GM23338 (cell line): ENCODE measurements around the gene FAM83F. TPM values are rescaled to one million over a fixed set of nuclear protein-coding genes. Genes with fewer than 3 reads are reported as not detected.

Source experiments
- ATAC-seq: fragments of 200-7000 bp; cut with Tn5 transposase; 3 replicates; pipeline ENCODE4 v1.9.1; 2020
- DNase-seq: peaks from one replicate; pipeline ENCODE4 v3.0.0-alpha.2; 2015; ENCODE audit warnings: low spot score
- H2AFZ ChIP-seq: fragments of 200-600 bp; sonication (generic); 2 replicates; pipeline ENCODE4 v1.8.0; 2016; ENCODE audit warnings: antibody characterized with exemption, mild to moderate bottlenecking, moderate library complexity
- H3F3A ChIP-seq: fragments of 200-600 bp; sonication (generic); replicated peaks from 2 replicates; pipeline ENCODE4 v1.8.0; 2017; ENCODE audit warnings: antibody characterized with exemption, mixed run types, low read depth
- H3K27ac ChIP-seq: fragments of 200-600 bp; sonication (generic); 2 replicates; pipeline ENCODE4 v1.6.1; 2016; ENCODE audit warnings: low read depth
- H3K27me3 ChIP-seq: fragments of 200-600 bp; sonication (generic); 2 replicates; pipeline ENCODE4 v1.8.0; 2016; ENCODE audit warnings: mild to moderate bottlenecking, mixed run types, moderate library complexity; ENCODE audit not compliant: insufficient read depth
- H3K36me3 ChIP-seq: fragments of 200-600 bp; sonication (generic); 2 replicates; pipeline ENCODE4 v1.8.0; 2016; ENCODE audit warnings: mild to moderate bottlenecking; ENCODE audit not compliant: insufficient read depth
- H3K4me1 ChIP-seq: fragments of 200-600 bp; sonication (generic); 2 replicates; pipeline ENCODE4 v1.8.0; 2016; ENCODE audit warnings: mild to moderate bottlenecking, moderate library complexity; ENCODE audit not compliant: insufficient read depth
- H3K4me2 ChIP-seq: fragments of 200-600 bp; sonication (generic); 2 replicates; pipeline ENCODE4 v1.7.1; 2017; ENCODE audit warnings: mixed run types
- H3K4me3 ChIP-seq: fragments of 200-600 bp; sonication (generic); 2 replicates; pipeline ENCODE4 v1.6.1; 2016; ENCODE audit warnings: mixed run types
- H3K79me2 ChIP-seq: fragments of 200-600 bp; sonication (generic); replicated peaks from 2 replicates; pipeline ENCODE4 v1.8.0; 2017; ENCODE audit warnings: mild to moderate bottlenecking; ENCODE audit not compliant: insufficient read depth
- H3K9me2 ChIP-seq: fragments of 200-600 bp; sonication (generic); 2 replicates; pipeline ENCODE4 v1.8.0; 2017; ENCODE audit not compliant: insufficient read depth
- H4K20me1 ChIP-seq: fragments of 200-600 bp; sonication (generic); replicated peaks from 2 replicates; pipeline ENCODE4 v1.8.0; 2017; ENCODE audit warnings: mild to moderate bottlenecking; ENCODE audit not compliant: insufficient read depth
- H3K27ac Mint-ChIP-seq: 2 replicates; pipeline ENCODE4 v1.8.0; 2020; ENCODE audit warnings: inconsistent platforms, mild to moderate bottlenecking, moderate library complexity, mixed read lengths
- H3K27me3 Mint-ChIP-seq: 3 replicates; pipeline ENCODE4 v1.8.0; 2022; ENCODE audit warnings: low read depth, mild to moderate bottlenecking, moderate library complexity, mixed read lengths, inconsistent platforms; ENCODE audit not compliant: insufficient read depth, poor library complexity
- H3K36me3 Mint-ChIP-seq: 3 replicates; pipeline ENCODE4 v1.8.0; 2021; ENCODE audit warnings: low read depth, mild to moderate bottlenecking, inconsistent platforms, moderate library complexity, mixed read lengths
- H3K4me1 Mint-ChIP-seq: 3 replicates; pipeline ENCODE4 v1.8.0; 2020; ENCODE audit warnings: mild to moderate bottlenecking, inconsistent platforms, mixed read lengths
- H3K4me3 Mint-ChIP-seq: 3 replicates; pipeline ENCODE4 v1.8.0; 2021; ENCODE audit warnings: moderate library complexity, mild to moderate bottlenecking, inconsistent platforms, mixed read lengths
- H3K9me3 Mint-ChIP-seq: 3 replicates; pipeline ENCODE4 v1.8.0; 2020; ENCODE audit warnings: moderate library complexity, mild to moderate bottlenecking, inconsistent platforms, mixed read lengths
- CREB1 ChIP-seq: fragments of 250-450 bp; sonication (Bioruptor Pico); IDR thresholded peaks from 2 replicates; pipeline ENCODE4 v1.5.0; 2020; ENCODE audit warnings: low read depth, mild to moderate bottlenecking, moderate library complexity
- EZH2 ChIP-seq: fragments of 200-600 bp; sonication (generic); IDR thresholded peaks from one replicate; pipeline ENCODE4 v1.8.0; 2017; ENCODE audit warnings: antibody characterized with exemption, mild to moderate bottlenecking, low read depth; ENCODE audit not compliant: unreplicated experiment
- EZH2phosphoT487 ChIP-seq: fragments of 200-600 bp; sonication (generic); IDR thresholded peaks from one replicate; pipeline ENCODE4 v1.8.1; 2018; ENCODE audit warnings: antibody characterized with exemption; ENCODE audit not compliant: unreplicated experiment
- JUNB ChIP-seq: IDR thresholded peaks from one replicate; pipeline ENCODE4 v1.6.1; 2016; ENCODE audit warnings: antibody characterized with exemption; ENCODE audit not compliant: unreplicated experiment
- NANOG ChIP-seq: IDR thresholded peaks from 2 replicates; pipeline ENCODE4 v1.6.1; 2016; ENCODE audit warnings: antibody characterized with exemption, borderline replicate concordance
- POLR2AphosphoS5 ChIP-seq: IDR thresholded peaks from 2 replicates; pipeline ENCODE4 v1.6.1; 2016; ENCODE audit warnings: antibody characterized with exemption, low read depth
- STAT1 ChIP-seq: IDR thresholded peaks from one replicate; pipeline ENCODE4 v1.6.1; 2016; ENCODE audit warnings: antibody characterized with exemption; ENCODE audit not compliant: unreplicated experiment
- ZNF331 ChIP-seq: fragments of 250-450 bp; sonication (Bioruptor Pico); IDR thresholded peaks from 2 replicates; pipeline ENCODE4 v1.5.0; 2020; ENCODE audit warnings: low read depth, mild to moderate bottlenecking, moderate library complexity
- polyA plus RNA-seq: library from polyadenylated mRNA; unstranded; fragments of >200 nt; fragmentation: Nextera tagmentation; extraction: Ambion mirVana; gene quantifications from 2 replicates; pipeline ENCODE4 v1.2.1, GENCODE V29; 2016
- total RNA-seq: library from RNA; depleted of rRNA; stranded (reverse); fragments of >200 nt; shearing (Covaris generic); gene quantifications from 2 replicates; pipeline ENCODE4 v1.2.3, GENCODE V29; 2014
- TF ChIP-seq, protein P1 (sequence below): fragments of 250-450 bp; sonication (Bioruptor Pico); IDR thresholded peaks from 2 replicates; pipeline ENCODE4 v1.5.0; 2020; ENCODE audit warnings: mild to moderate bottlenecking, moderate library complexity
- TF ChIP-seq, protein P2 (sequence below): IDR thresholded peaks from 2 replicates; pipeline ENCODE4 v1.6.1; 2016; ENCODE audit warnings: antibody characterized with exemption
- TF ChIP-seq, protein P3 (sequence below): IDR thresholded peaks from one replicate; pipeline ENCODE4 v1.6.1; 2018; ENCODE audit warnings: antibody characterized with exemption; ENCODE audit not compliant: unreplicated experiment

FAM83F gene
- total and polyA plus RNA-seq, 2 experiments from 2014 or later: 3.7 to 15.9 TPM

DNA sequence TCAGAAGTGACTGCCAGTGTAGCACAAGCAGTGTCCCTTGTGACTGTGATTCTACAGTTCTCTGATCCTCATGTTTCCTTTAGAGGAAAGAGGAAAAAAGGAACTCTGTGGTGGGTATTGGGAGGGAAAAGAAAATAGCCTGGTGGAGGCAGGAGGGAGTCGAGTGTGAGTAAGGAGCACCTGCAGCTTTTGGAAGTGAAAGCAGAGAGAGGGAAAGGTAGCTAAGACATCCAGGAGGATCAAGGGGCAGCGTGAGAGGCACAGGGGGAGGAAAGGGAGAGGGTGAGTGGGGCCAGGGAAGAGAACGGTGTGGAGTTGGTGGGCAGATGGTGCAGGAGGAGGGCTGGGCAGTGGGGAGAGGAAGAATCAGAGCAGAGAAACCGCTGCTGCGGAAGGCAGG lies 22.1 kb upstream of the FAM83F start:
- DNase-seq (no peak), ATAC-seq (no peak; the same call in 2 of the 3 replicates)
- H3K36me3 Mint-ChIP-seq: no peaks in the 10 kb centered on the region

DNA sequence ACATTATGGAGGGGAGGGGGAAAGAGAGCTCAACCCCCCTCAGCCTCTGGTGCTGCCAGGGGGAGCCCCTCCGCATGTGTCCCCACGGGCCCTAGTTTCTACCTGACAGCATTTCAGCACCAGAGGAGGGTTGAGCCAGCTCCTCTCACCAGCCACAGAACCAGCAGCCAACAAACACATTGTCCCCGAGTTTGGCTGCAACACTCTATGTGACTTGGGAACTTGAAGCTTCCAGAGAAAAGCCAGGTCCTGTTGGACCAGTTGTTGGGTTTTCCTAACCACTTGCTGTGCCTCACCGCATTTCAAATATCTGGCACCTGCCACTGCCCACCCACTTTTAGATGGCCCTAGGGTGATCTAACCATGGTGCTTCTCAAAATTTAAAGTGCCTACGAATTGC lies 21.1 kb upstream of the FAM83F start:
- Histone ChIP-seq H3K27ac (no peak overlapping the region), H2AFZ (peak overlapping the region; percentile 38; the same call in 1 of the 2 replicates), H3K4me2 (no peak overlapping the region), H3K36me3 (no peaks in the 10 kb centered on the region), H3K27me3 (no peaks in the 10 kb centered on the region), H3F3A (no peaks in the 10 kb centered on the region), H3K4me1 (peaks cover 2% of the 10 kb centered on the region; the same call in 1 of the 2 replicates), H4K20me1 (no peaks in the 10 kb centered on the region), H3K4me3 (no peak overlapping the region), H3K79me2 (no peaks in the 10 kb centered on the region), H3K9me2 (no peaks in the 10 kb centered on the region)
- H3K4me1 Mint-ChIP-seq: peaks cover 22% of the 10 kb centered on the region
- DNase-seq (no peak), ATAC-seq (no peak)
- no peaks in the 10 kb centered on the region for H3K36me3 Mint-ChIP-seq
- H3K27ac Mint-ChIP-seq: no peak overlapping the region
- H3K4me3 Mint-ChIP-seq: no peak overlapping the region
- peaks cover 12% of the 10 kb centered on the region for H3K27me3 Mint-ChIP-seq
- H3K9me3 Mint-ChIP-seq: no peaks in the 10 kb centered on the region
- TF ChIP-seq STAT1: no peak
- TF ChIP-seq, protein P1, sequence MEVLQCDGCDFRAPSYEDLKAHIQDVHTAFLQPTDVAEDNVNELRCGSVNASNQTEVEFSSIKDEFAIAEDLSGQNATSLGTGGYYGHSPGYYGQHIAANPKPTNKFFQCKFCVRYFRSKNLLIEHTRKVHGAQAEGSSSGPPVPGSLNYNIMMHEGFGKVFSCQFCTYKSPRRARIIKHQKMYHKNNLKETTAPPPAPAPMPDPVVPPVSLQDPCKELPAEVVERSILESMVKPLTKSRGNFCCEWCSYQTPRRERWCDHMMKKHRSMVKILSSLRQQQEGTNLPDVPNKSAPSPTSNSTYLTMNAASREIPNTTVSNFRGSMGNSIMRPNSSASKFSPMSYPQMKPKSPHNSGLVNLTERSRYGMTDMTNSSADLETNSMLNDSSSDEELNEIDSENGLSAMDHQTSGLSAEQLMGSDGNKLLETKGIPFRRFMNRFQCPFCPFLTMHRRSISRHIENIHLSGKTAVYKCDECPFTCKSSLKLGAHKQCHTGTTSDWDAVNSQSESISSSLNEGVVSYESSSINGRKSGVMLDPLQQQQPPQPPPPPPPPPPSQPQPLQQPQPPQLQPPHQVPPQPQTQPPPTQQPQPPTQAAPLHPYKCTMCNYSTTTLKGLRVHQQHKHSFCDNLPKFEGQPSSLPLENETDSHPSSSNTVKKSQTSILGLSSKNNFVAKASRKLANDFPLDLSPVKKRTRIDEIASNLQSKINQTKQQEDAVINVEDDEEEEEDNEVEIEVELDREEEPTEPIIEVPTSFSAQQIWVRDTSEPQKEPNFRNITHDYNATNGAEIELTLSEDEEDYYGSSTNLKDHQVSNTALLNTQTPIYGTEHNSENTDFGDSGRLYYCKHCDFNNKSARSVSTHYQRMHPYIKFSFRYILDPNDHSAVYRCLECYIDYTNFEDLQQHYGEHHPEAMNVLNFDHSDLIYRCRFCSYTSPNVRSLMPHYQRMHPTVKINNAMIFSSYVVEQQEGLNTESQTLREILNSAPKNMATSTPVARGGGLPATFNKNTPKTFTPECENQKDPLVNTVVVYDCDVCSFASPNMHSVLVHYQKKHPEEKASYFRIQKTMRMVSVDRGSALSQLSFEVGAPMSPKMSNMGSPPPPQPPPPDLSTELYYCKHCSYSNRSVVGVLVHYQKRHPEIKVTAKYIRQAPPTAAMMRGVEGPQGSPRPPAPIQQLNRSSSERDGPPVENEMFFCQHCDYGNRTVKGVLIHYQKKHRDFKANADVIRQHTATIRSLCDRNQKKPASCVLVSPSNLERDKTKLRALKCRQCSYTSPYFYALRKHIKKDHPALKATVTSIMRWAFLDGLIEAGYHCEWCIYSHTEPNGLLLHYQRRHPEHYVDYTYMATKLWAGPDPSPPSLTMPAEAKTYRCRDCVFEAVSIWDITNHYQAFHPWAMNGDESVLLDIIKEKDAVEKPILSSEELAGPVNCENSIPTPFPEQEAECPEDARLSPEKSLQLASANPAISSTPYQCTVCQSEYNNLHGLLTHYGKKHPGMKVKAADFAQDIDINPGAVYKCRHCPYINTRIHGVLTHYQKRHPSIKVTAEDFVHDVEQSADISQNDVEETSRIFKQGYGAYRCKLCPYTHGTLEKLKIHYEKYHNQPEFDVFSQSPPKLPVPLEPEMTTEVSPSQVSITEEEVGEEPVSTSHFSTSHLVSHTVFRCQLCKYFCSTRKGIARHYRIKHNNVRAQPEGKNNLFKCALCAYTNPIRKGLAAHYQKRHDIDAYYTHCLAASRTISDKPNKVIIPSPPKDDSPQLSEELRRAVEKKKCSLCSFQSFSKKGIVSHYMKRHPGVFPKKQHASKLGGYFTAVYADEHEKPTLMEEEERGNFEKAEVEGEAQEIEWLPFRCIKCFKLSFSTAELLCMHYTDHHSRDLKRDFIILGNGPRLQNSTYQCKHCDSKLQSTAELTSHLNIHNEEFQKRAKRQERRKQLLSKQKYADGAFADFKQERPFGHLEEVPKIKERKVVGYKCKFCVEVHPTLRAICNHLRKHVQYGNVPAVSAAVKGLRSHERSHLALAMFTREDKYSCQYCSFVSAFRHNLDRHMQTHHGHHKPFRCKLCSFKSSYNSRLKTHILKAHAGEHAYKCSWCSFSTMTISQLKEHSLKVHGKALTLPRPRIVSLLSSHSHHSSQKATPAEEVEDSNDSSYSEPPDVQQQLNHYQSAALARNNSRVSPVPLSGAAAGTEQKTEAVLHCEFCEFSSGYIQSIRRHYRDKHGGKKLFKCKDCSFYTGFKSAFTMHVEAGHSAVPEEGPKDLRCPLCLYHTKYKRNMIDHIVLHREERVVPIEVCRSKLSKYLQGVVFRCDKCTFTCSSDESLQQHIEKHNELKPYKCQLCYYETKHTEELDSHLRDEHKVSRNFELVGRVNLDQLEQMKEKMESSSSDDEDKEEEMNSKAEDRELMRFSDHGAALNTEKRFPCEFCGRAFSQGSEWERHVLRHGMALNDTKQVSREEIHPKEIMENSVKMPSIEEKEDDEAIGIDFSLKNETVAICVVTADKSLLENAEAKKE (CRISPR knock-in tag): no peak
- TF ChIP-seq ZNF331 (CRISPR knock-in tag): no peak
- no peak for TF ChIP-seq JUNB
- TF ChIP-seq CREB1: no peak
- no peak for TF ChIP-seq EZH2phosphoT487
- TF ChIP-seq, protein P2, sequence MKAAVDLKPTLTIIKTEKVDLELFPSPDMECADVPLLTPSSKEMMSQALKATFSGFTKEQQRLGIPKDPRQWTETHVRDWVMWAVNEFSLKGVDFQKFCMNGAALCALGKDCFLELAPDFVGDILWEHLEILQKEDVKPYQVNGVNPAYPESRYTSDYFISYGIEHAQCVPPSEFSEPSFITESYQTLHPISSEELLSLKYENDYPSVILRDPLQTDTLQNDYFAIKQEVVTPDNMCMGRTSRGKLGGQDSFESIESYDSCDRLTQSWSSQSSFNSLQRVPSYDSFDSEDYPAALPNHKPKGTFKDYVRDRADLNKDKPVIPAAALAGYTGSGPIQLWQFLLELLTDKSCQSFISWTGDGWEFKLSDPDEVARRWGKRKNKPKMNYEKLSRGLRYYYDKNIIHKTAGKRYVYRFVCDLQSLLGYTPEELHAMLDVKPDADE: no peak

More for the DNA sequence above, 22.1 kb upstream of the FAM83F start:
- Mint-ChIP-seq H3K27me3 (peaks cover 12% of the 10 kb centered on the region), H3K4me3 (no peak overlapping the region), H3K9me3 (no peaks in the 10 kb centered on the region), H3K4me1 (peaks cover 26% of the 10 kb centered on the region), H3K27ac (no peak overlapping the region)
- H2AFZ ChIP-seq: peak overlapping the region; percentile 38; the same call in 1 of the 2 replicates
- no peaks in the 10 kb centered on the region for H3K27me3 ChIP-seq
- H3K79me2 ChIP-seq: no peaks in the 10 kb centered on the region
- H3F3A ChIP-seq: 0 out of 2 replicates have a peak, but pooled peaks cover under 1% of the 10 kb centered on the region
- TF ChIP-seq ZNF331 (CRISPR knock-in tag): no peak
- TF ChIP-seq, protein P3, sequence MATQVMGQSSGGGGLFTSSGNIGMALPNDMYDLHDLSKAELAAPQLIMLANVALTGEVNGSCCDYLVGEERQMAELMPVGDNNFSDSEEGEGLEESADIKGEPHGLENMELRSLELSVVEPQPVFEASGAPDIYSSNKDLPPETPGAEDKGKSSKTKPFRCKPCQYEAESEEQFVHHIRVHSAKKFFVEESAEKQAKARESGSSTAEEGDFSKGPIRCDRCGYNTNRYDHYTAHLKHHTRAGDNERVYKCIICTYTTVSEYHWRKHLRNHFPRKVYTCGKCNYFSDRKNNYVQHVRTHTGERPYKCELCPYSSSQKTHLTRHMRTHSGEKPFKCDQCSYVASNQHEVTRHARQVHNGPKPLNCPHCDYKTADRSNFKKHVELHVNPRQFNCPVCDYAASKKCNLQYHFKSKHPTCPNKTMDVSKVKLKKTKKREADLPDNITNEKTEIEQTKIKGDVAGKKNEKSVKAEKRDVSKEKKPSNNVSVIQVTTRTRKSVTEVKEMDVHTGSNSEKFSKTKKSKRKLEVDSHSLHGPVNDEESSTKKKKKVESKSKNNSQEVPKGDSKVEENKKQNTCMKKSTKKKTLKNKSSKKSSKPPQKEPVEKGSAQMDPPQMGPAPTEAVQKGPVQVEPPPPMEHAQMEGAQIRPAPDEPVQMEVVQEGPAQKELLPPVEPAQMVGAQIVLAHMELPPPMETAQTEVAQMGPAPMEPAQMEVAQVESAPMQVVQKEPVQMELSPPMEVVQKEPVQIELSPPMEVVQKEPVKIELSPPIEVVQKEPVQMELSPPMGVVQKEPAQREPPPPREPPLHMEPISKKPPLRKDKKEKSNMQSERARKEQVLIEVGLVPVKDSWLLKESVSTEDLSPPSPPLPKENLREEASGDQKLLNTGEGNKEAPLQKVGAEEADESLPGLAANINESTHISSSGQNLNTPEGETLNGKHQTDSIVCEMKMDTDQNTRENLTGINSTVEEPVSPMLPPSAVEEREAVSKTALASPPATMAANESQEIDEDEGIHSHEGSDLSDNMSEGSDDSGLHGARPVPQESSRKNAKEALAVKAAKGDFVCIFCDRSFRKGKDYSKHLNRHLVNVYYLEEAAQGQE: no peak
- TF ChIP-seq EZH2: no peak
- TF ChIP-seq NANOG: no peak
- TF ChIP-seq JUNB: no peak
- no peak for TF ChIP-seq POLR2AphosphoS5
- no peaks in the 10 kb centered on the region for H3K36me3 ChIP-seq
- no peaks in the 10 kb centered on the region for H4K20me1 ChIP-seq
- H3K9me2 ChIP-seq: no peaks in the 10 kb centered on the region
- H3K4me1 ChIP-seq: peaks cover 4% of the 10 kb centered on the region; the same call in 1 of the 2 replicates
- H3K27ac ChIP-seq: no peak overlapping the region
- no peak overlapping the region for H3K4me2 ChIP-seq
- no peak overlapping the region for H3K4me3 ChIP-seq
